ENCODE measurements around the gene GRID2. TPM values are rescaled to one million over a fixed set of nuclear protein-coding genes. Genes with fewer than 3 reads are reported as not detected.

Gene GRID2
- total RNA-seq, 2 donors from 2014 or later = not detected

- Histone ChIP-seq H3K4me3 (no peak overlapping the region), H3K27me3 (no peaks in the 10 kb centered on the region), H3K4me1 (no peaks in the 10 kb centered on the region), H3K36me3 (no peaks in the 10 kb centered on the region), H3K9me3 (no peaks in the 10 kb centered on the region), H3K9ac (ENCODE audit: low read depth in 2 of 2, low read length in 2 of 2) (no peak overlapping the region), H3K27ac (no peak overlapping the region)
- no peak for DNase-seq
- no peak for TF ChIP-seq CTCF (IDR thresholded peaks at IDR 0.05)
- intact Hi-C loops (cut with DNase I) = no loop called here
These were observed 1110.3 kb downstream of the GRID2 start for GRCh38 chr4:93414041-93414550.

DNA sequence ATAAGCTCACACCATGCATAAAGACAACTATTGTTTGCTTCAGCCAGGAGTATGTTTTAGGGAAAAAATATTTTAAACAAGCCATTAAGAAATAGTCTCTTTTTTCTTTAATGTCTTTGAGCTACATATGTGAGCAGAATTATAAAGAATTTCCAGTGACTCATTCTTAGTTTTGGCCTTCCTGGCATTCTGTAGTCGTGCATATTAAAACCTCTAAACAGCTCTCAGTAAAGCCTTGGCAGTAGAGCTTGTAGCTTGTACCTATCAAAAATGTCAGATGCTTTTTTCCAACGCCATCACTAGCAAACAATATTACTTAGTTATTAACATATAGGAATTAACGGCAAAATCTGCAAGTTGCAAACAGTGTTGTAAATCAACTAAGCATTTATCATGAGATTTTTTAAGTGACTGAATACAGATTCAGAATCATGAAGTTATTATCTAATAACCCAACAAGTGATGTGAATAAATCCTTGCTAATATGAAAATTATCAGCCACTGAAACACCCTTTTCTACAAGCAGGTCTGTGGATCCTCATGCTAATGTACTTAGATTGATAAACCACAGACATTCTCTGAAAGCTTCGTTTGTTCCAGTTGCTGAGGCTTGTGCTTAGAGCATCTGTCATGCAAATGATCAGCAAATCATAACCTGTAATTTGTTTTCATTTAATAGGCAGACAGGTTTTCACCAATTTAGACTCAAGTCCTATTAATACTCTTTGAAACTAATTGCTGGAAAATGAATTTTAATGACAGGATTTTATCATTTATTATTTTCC is 1112.8 kb downstream of the GRID2 start:
- Histone ChIP-seq H3K27me3 (no peaks in the 10 kb centered on the region), H3K9ac (ENCODE audit: low read depth in 2 of 2, low read length in 2 of 2) (no peak overlapping the region), H3K27ac (no peak overlapping the region), H3K36me3 (no peaks in the 10 kb centered on the region), H3K4me1 (no peaks in the 10 kb centered on the region), H3K9me3 (no peaks in the 10 kb centered on the region), H3K4me3 (no peak overlapping the region)
- no peak for TF ChIP-seq CTCF (IDR thresholded peaks at IDR 0.05)
- no peak for DNase-seq
- intact Hi-C loops (cut with DNase I) = no loop called here

- intact Hi-C loops (cut with DNase I) = no loop called here
- Histone ChIP-seq H3K4me1 (no peaks in the 10 kb centered on the region), H3K4me3 (no peak overlapping the region), H3K27me3 (no peaks in the 10 kb centered on the region), H3K27ac (no peak overlapping the region), H3K36me3 (no peaks in the 10 kb centered on the region), H3K9ac (ENCODE audit: low read depth in 2 of 2, low read length in 2 of 2) (no peak overlapping the region), H3K9me3 (no peaks in the 10 kb centered on the region)
- no peak for DNase-seq
- no peak for TF ChIP-seq CTCF (IDR thresholded peaks at IDR 0.05)
These were observed 1127.6 kb downstream of the GRID2 start for GRCh38 chr4:93431371-93431770.

DNA sequence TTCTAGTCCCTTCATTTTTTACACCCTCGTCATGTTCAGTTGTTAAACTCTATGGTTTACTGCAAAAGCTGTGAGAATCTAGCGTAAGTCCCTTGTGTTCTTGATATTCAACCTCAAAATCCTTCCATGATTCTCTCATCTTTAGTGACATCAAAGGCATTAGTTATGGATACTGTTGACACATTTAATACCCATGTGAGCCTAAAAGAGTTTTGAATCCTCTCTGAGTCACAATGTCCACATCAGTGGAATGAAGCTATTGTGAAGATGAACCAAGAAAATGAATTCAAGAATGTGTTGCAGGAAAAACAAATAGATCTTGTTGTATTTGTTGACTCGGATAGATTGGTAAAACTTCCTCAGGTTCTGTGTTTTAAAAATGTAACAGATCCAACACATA is 1130.1 kb downstream of the GRID2 start:
- no peak for TF ChIP-seq CTCF (IDR thresholded peaks at IDR 0.05)
- H3K9me3 ChIP-seq = no peaks in the 10 kb centered on the region
- no peaks in the 10 kb centered on the region for H3K27me3 ChIP-seq
- H3K4me1 ChIP-seq = no peaks in the 10 kb centered on the region
- no peaks in the 10 kb centered on the region for H3K36me3 ChIP-seq
- DNase-seq = no peak
- H3K27ac ChIP-seq = no peak overlapping the region
- H3K4me3 ChIP-seq = no peak overlapping the region
- no peak overlapping the region for H3K9ac ChIP-seq (ENCODE audit: low read depth in 2 of 2, low read length in 2 of 2)
- intact Hi-C loops (cut with DNase I) = no loop called here

- H3K36me3 ChIP-seq = no peaks in the 10 kb centered on the region
- no peak overlapping the region for H3K9ac ChIP-seq (ENCODE audit: low read depth in 2 of 2, low read length in 2 of 2)
- H3K4me3 ChIP-seq = no peak overlapping the region
- H3K4me1 ChIP-seq = no peaks in the 10 kb centered on the region
- H3K9me3 ChIP-seq = no peaks in the 10 kb centered on the region
- H3K27ac ChIP-seq = no peak overlapping the region
- no peak for TF ChIP-seq CTCF (IDR thresholded peaks at IDR 0.05)
- no peak for DNase-seq
- H3K27me3 ChIP-seq = no peaks in the 10 kb centered on the region
- intact Hi-C loops (cut with DNase I) = no loop called here
These were observed 1132.3 kb downstream of the GRID2 start for GRCh38 chr4:93436000-93436626.
